GM12872 (cell line): Measurements from ENCODE around the gene LEKR1.

ENCODE experiments used
- CTCF ChIP-seq: IDR thresholded peaks from 3 replicates; pipeline ENCODE4 v1.5.1; 2011; ENCODE audit warnings: low read depth, mild to moderate bottlenecking, low read length, moderate library complexity; ENCODE audit not compliant: insufficient read depth

The LEKR1 gene

GRCh38 chr3:156938724-156939123, 112.6 kb downstream of the LEKR1 start:
- TF ChIP-seq CTCF, result no peak

GRCh38 chr3:156939315-156939714, 113.2 kb downstream of the LEKR1 start:
- no peak for TF ChIP-seq CTCF

- TF ChIP-seq CTCF, result no peak
Observed at GRCh38 chr3:156941311-156941710, 115.2 kb downstream of the LEKR1 start.

- TF ChIP-seq CTCF, result no peak
Observed at GRCh38 chr3:156948402-156949210, 122.5 kb downstream of the LEKR1 start.

DNA sequence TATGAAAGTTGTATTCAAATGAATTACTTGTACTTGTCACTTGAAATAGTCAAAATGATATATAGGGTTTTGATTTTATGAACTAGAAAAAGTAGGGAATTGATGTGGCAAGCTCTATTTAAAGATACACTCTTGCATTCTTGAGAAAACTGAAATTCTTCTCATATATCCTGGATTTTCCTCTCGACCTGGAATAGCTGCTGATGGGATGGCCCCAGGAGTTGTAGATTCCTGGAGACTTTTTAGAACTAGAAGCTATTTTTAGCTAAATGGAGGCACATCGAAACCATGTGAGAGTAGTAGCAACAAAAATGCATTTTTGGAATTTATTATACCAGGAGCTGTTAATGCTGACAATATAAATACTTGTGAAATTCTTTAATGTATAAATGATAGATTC, 125.9 kb downstream of the LEKR1 start:
- no peak for TF ChIP-seq CTCF

- no peak for TF ChIP-seq CTCF
Observed at GRCh38 chr3:156957715-156958114, 131.6 kb downstream of the LEKR1 start.

DNA sequence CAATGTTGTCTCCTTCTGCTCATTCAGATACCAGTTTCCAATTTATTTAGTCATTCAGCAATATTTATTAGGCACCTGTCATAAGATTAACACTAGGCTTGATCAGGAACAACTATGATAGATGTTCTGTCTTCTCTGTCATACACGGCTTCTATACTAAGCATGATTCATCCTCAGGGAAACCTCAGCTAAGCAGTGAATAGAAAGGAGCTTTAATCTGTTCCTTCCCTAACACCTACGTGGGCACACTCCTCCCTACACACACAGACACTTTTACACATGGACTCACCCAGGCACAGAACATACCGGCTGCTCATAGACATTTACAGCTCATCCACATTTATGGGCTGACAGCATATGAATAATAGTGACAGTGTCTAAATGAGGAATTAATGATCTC, 136.9 kb downstream of the LEKR1 start:
- TF ChIP-seq CTCF, result no peak
